RPMI8226 (cell line): ENCODE data around the gene EDARADD.
"Not testable (repeated sequence)": the region's sequence is repeated elsewhere in the genome, so short reads cannot be mapped to it uniquely, and the experiment has no call there.

Source experiments
- DNase-seq: peaks from one replicate; pipeline ENCODE4 v3.0.0-alpha.2; 2015

EDARADD gene

GRCh38 chr1:236491469-236492136 is 97.5 kb downstream of the EDARADD start:
- DNase-seq: no peak

- no peak for DNase-seq
Observed at GRCh38 chr1:236492378-236492777, 98.3 kb downstream of the EDARADD start.

GRCh38 chr1:236494082-236494481 is 100.0 kb downstream of the EDARADD start:
- DNase-seq: no peak

GRCh38 chr1:236494586-236495466 is 100.7 kb downstream of the EDARADD start:
- DNase-seq: no peak

- DNase-seq: peak; percentile 41
Observed at GRCh38 chr1:236495467-236496112, 101.5 kb downstream of the EDARADD start.

GRCh38 chr1:236497908-236498307 is 103.8 kb downstream of the EDARADD start:
- no peak for DNase-seq

- no peak for DNase-seq
Observed at GRCh38 chr1:236501093-236501492, 107.0 kb downstream of the EDARADD start.

GRCh38 chr1:236502579-236502971 is 108.5 kb downstream of the EDARADD start:
- no peak for DNase-seq

GRCh38 chr1:236502972-236503639 is 109.0 kb downstream of the EDARADD start:
- DNase-seq: peak; percentile 62

GRCh38 chr1:236504338-236504737 is 110.3 kb downstream of the EDARADD start:
- DNase-seq: not testable (repeated sequence)

- DNase-seq: no peak
Observed at GRCh38 chr1:236507022-236507700, 113.1 kb downstream of the EDARADD start.

- DNase-seq: no peak
Observed at GRCh38 chr1:236508593-236509027, 114.5 kb downstream of the EDARADD start.

- no peak for DNase-seq
Observed at GRCh38 chr1:236509203-236509602, 115.1 kb downstream of the EDARADD start.

GRCh38 chr1:236509647-236510401 is 115.7 kb downstream of the EDARADD start:
- DNase-seq: no peak

GRCh38 chr1:236511735-236512418 is 117.8 kb downstream of the EDARADD start:
- DNase-seq: no peak

- DNase-seq: no peak
Observed at GRCh38 chr1:236514703-236515442, 120.8 kb downstream of the EDARADD start.

- DNase-seq: no peak
Observed at GRCh38 chr1:236515443-236515958, 121.4 kb downstream of the EDARADD start.

- no peak for DNase-seq
Observed at GRCh38 chr1:236516929-236517704, 123.0 kb downstream of the EDARADD start.

GRCh38 chr1:236518322-236518721 is 124.2 kb downstream of the EDARADD start:
- DNase-seq: no peak
